ENCODE data around the gene LARP1B.
"Not testable (repeated sequence)": the region's sequence is repeated elsewhere in the genome, so short reads cannot be mapped to it uniquely, and the experiment has no call there.

Gene LARP1B

DNA sequence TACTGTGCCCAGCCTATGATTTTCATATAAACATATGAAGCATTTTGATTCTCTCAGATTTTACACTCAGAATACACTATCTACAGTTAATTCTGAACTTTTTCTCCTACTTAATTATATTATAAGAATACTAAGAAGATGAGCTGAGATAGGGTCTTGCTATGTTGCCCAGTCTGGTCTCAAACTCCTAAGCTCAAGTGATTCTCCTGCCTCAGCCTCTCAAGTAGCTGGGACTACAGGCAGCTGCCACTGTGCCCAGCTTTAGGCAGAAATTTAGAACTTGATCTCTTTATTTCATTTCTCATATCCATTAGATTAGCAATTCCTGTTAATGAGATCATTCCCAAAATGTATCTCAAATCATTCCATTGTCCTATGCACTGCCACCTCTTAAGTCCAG, 4.7 kb upstream of the LARP1B start:
- no peak for DNase-seq (ENCODE audit: low read depth)
- no peak overlapping the region for H3K4me3 ChIP-seq (ENCODE audit: low read depth, low read length)
- TF ChIP-seq, protein P1, sequence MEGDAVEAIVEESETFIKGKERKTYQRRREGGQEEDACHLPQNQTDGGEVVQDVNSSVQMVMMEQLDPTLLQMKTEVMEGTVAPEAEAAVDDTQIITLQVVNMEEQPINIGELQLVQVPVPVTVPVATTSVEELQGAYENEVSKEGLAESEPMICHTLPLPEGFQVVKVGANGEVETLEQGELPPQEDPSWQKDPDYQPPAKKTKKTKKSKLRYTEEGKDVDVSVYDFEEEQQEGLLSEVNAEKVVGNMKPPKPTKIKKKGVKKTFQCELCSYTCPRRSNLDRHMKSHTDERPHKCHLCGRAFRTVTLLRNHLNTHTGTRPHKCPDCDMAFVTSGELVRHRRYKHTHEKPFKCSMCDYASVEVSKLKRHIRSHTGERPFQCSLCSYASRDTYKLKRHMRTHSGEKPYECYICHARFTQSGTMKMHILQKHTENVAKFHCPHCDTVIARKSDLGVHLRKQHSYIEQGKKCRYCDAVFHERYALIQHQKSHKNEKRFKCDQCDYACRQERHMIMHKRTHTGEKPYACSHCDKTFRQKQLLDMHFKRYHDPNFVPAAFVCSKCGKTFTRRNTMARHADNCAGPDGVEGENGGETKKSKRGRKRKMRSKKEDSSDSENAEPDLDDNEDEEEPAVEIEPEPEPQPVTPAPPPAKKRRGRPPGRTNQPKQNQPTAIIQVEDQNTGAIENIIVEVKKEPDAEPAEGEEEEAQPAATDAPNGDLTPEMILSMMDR (conservative IDR thresholded peaks at IDR 0.05; ENCODE audit: low read depth, low read length), result no peak

DNA sequence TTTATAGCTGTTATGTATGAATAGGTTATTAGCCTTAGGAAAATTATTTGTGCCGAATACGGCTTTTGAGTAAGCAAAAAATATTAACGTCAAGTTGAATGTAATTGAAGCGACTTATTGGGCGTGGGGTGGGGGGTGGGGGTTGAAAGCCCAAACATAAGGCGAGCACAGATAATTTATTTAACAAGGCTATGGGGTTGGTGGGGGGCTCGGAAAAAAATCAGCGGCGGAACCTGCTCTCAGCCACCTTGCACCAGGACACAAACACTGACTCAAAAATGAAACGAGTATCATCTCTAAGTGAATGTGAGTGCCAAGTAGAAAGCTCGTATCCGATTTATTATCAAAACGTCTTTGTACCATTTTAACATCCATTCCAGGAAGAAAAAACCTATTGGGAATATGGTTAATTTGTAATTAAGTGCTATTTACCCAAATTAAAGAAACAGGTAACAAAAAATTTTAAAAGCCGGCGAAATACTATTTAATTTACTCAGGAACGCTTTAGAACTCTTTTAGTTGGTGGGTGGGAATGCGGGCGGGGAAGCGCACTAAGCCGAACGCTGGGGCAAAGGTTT, 902 bp upstream of the LARP1B start:
- TF ChIP-seq, protein P1 (conservative IDR thresholded peaks at IDR 0.05; ENCODE audit: low read depth, low read length), result no peak
- peak; percentile 26 for DNase-seq (ENCODE audit: low read depth)
- H3K4me3 ChIP-seq (ENCODE audit: low read depth, low read length), result peak overlapping the region; percentile 81

DNA sequence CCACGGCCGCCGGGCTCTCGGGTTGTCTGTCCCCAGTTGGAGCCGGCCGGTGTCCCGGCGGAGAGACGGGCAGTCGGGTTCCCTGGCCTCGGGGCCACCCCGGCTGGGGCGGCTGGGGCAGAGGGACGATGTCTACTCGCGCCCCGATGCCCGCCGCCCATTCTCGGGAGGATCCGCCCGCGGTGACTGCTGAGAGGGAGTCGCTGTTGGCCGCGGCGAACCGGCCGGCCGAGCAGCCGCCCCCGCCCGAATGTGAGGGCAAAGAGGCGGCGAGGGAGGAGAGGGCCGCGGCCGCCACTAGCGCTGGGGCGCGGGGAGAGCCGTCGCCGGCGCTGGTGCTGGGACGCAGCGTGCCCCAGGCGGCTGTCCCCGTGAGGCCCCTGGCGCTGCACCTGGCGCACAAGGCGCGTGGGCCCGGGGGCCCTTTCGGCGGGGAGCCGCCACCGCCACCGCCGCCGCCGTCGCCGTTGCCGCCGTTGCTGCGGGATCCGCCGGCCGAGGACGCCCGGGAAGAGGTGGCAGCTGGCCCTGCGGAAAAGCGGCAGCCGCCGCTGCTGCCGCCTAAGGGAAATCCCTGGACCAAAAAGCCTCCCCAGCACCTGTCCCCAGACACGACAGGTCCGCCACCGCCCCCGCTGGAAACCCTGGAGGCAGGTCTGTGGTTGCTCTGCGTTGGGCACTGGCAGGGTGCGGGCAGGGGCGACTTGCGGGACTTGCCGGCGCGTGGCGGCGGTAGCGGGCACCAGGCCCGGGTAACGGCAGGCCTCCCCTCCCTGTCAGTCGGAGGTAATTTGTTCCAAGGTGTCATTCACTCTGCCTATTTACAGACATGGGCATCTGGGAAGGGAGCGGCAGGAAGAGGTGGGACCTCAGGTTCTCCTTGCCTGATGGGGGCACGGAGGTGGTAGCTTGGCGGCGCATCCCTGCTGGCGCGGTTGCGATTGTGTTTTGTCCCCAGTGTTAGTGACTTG, 739 bp downstream of the LARP1B start:
- DNase-seq (ENCODE audit: low read depth), result peak; percentile 36
- TF ChIP-seq, protein P1 (conservative IDR thresholded peaks at IDR 0.05; ENCODE audit: low read depth, low read length), result no peak
- H3K4me3 ChIP-seq (ENCODE audit: low read depth, low read length), result peak overlapping the region; percentile 81

DNA sequence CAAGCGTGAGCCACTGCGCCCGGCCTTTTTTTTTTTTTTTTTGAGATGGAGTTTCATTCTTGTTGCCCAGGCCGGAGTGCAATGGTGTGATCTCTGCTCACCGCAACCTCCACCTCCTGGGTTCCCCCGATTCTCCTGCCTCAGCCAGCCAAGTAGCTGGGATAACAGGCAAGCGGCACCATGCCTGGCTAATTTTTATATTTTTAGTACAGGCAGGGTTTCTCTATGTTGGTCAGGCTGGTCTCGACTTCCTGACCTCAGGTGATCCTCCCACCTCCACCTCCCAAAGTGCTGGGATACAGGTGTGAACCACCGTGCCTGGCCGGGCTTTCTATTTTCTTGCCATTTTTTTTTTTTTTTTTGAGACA, 5.3 kb downstream of the LARP1B start:
- not testable (repeated sequence) for DNase-seq (ENCODE audit: low read depth); H3K4me3 ChIP-seq (ENCODE audit: low read depth, low read length)

DNA sequence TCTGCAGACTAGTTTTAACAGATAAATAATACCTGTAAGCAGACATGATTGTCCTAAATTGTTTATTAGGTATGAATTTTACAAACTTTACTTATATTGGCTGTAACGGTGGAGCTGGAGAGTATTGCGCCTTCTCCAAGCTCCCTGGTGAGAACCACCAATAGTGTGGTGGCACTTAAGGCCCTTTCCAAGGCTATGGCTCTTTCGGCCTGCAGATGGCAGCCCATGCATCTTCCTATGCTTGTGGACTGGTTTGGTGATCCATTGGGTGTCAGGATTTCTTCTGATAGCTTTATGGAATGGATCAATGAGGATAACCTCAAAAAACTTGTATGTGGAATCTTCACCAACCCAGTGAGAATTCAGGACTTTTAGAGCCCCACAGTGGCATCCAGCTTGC, 7.8 kb downstream of the LARP1B start:
- DNase-seq (ENCODE audit: low read depth), result peak; percentile 74
- TF ChIP-seq, protein P1 (conservative IDR thresholded peaks at IDR 0.05; ENCODE audit: low read depth, low read length), result peak; percentile 74
- H3K4me3 ChIP-seq (ENCODE audit: low read depth, low read length), result no peak overlapping the region

DNA sequence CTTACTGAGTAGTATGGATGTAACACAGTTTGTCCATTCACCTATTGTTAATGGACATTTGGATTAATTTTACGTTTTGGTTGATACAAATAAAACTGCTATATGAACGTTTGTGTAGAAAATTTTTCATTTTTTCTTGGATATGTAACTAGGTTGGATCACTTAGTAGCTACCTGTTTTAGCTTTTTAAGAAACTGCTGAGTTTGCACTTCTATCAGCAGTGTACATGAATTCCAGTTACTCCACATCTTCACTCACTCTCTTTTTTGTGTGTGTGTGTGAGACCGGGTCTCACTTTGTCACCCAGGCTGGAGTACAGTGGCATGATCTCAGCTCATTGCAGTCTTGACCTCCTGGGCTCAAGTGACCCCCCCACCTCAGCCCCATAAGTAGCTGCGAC, 15.4 kb downstream of the LARP1B start:
- H3K4me3 ChIP-seq (ENCODE audit: low read depth, low read length), result no peak overlapping the region
- TF ChIP-seq, protein P1 (conservative IDR thresholded peaks at IDR 0.05; ENCODE audit: low read depth, low read length), result no peak
- no peak for DNase-seq (ENCODE audit: low read depth)

DNA sequence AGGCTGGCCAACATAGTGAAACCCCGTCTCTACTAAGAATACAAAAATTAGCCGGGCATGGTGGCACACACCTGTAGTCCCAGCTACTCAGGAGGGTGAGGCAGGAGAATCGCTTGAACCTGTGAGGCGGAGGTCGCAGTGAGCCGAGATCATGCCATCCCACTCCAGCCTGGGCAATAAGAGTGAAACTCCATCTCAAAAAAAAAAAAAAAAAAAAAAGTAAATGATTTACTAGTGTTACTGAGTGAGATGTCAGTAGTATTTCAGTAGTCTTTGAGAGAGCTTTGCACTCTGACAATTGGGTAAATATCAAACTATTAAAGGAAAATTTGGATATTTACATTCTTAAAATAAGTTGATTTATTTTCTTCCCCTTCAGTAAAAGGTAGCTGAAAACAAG, 34.2 kb downstream of the LARP1B start:
- not testable (repeated sequence) for DNase-seq (ENCODE audit: low read depth); H3K4me3 ChIP-seq (ENCODE audit: low read depth, low read length)

DNA sequence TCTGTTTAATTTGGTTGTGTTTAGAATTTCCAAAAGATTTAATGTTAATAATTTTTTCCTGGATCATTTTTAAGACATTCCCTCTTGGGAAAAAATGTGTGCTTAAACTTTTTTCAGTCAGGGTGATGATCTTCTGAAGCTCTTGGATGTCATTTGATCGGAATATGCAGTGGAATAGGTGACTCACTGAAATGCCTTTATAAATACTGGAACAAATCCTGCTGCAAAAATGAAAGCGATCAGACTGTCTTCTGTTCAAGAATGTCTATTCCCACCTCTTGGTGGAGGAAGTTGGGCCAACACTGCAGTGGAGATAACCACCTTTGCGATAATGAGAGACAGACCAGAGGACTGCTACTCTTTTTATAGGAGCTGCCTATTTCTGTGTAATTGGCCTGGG, 46.7 kb downstream of the LARP1B start:
- peak; percentile 87 for DNase-seq (ENCODE audit: low read depth)
- TF ChIP-seq, protein P1 (conservative IDR thresholded peaks at IDR 0.05; ENCODE audit: low read depth, low read length), result no peak
- H3K4me3 ChIP-seq (ENCODE audit: low read depth, low read length), result no peak overlapping the region
